ENCODE measurements around the gene CENPO. TPM values are rescaled to one million over a fixed set of nuclear protein-coding genes. Genes with fewer than 3 reads are reported as not detected.

Gene CENPO
- total and polyA plus RNA-seq, 2 of the 4 experiments (the other 2 are of a cell fraction), result 20.1 to 27.2 TPM

DNA sequence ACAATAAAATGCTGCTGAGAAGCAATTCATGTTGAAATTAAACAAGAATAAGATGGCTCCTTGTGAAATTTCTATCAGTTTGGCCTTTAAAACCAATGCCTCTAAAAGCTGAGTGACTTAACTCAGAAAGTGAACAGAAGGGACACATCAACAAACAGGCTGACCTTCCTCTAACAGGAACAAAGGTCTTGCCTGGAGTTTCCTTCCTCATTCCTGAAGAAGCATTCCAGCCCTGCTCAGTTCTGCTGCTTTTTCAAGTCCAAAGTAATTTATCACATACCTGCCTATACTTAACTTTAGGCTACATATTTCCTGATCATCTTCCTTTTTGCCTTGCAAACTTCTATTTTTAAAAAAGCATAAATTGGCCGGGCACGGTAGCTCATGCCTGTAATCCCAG is 14.1 kb upstream of the CENPO start:
- H3K27me3 ChIP-seq (ENCODE audit: control insufficient read depth, insufficient read depth, low read length), result no peaks in the 10 kb centered on the region
- no peaks in the 10 kb centered on the region for H3K4me1 ChIP-seq (ENCODE audit: control insufficient read depth, insufficient read depth, low read length)
- dilution Hi-C loops (cut with HindIII; ENCODE audit: low sequenced_read_pairs, unreplicated experiment), result no loop called here
- H3K79me1 ChIP-seq (ENCODE audit: low read depth in 1 of 2, low read length in 2 of 2), result no peaks in the 10 kb centered on the region
- H4K91ac ChIP-seq (ENCODE audit: insufficient read depth, low read depth, low read length), result no peak overlapping the region
- H3K9me3 ChIP-seq (ENCODE audit: control insufficient read depth, insufficient read depth, low read length), result no peaks in the 10 kb centered on the region
- no peak overlapping the region for H2AFZ ChIP-seq (replicated peaks; ENCODE audit: low read length, poor library complexity)
- H3K4me2 ChIP-seq (ENCODE audit: low read depth, low read length), result no peak overlapping the region
- no peak overlapping the region for H3K27ac ChIP-seq (ENCODE audit: insufficient read depth, low read length)
- H3K14ac ChIP-seq (replicated peaks; ENCODE audit: low read depth, low read length), result no peak overlapping the region; the same call in 1 of the 2 replicates
- 80% methylated on average over 1 of the region's 2 CpGs; no CpG with 5 or more reads in 1 of the 2 experiments for WGBS, 2 experiments (ENCODE audit: extremely low coverage in 2 of 2, insufficient read length in 1 of 2)
- H3K56ac ChIP-seq (ENCODE audit: extremely low read depth, insufficient read depth, low read length), result no peak overlapping the region
- no peak overlapping the region for H4K5ac ChIP-seq (ENCODE audit: low read depth, low read length)
- no peak overlapping the region for H2AK9ac ChIP-seq (replicated peaks; ENCODE audit: low read depth, low read length, poor library complexity)
- H3K4me3 ChIP-seq (ENCODE audit: insufficient read depth, low read depth, low read length), result no peak overlapping the region
- no peaks in the 10 kb centered on the region for H4K20me1 ChIP-seq (ENCODE audit: insufficient read depth, low read length)
- ATAC-seq (ENCODE audit: low read depth), result no peak
- no TSS peak for BruUV-seq (replicated peaks)
- H2BK15ac ChIP-seq (ENCODE audit: low read depth, low read length), result no peak overlapping the region
- no peak overlapping the region for H2BK20ac ChIP-seq (ENCODE audit: low read depth, low read length)
- TF ChIP-seq MXI1 (IDR thresholded peaks at IDR 0.05; ENCODE audit: borderline replicate concordance, low read depth, low read length), result no peak
- no peak for TF ChIP-seq RAD21 (IDR thresholded peaks at IDR 0.05; ENCODE audit: low read length)
- TF ChIP-seq MAZ (IDR thresholded peaks at IDR 0.05; ENCODE audit: borderline replicate concordance, low read depth, low read length), result no peak
- TF ChIP-seq NFE2L2 (IDR thresholded peaks at IDR 0.05; ENCODE audit: low read depth, low read length), result no peak
- TF ChIP-seq POLR2A (IDR thresholded peaks at IDR 0.05; ENCODE audit: low read depth, low read length), result no peak
- no peak for TF ChIP-seq CEBPB (IDR thresholded peaks at IDR 0.05; ENCODE audit: low read depth, low read length)
- no peak for TF ChIP-seq RCOR1 (IDR thresholded peaks at IDR 0.05; ENCODE audit: insufficient replicate concordance, low read length)
- TF ChIP-seq CTCF (conservative IDR thresholded peaks at IDR 0.05; ENCODE audit: low read depth, low read length), result no peak
- no peak for TF ChIP-seq FOS (IDR thresholded peaks at IDR 0.05; ENCODE audit: low read depth, low read length)
- no peak for TF ChIP-seq BHLHE40 (IDR thresholded peaks at IDR 0.05; ENCODE audit: low read depth, low read length)
- TF ChIP-seq USF2 (IDR thresholded peaks at IDR 0.05; ENCODE audit: low read depth, low read length), result no peak
- no peak for TF ChIP-seq ELK1 (IDR thresholded peaks at IDR 0.05; ENCODE audit: borderline replicate concordance, low read depth, low read length)
- TF ChIP-seq RFX5 (IDR thresholded peaks at IDR 0.05; ENCODE audit: low read depth, low read length), result no peak
- TF ChIP-seq MAFK (IDR thresholded peaks at IDR 0.05; ENCODE audit: low read depth, low read length), result no peak
- no peak for TF ChIP-seq CHD1 (IDR thresholded peaks at IDR 0.05; ENCODE audit: low read depth, low read length)
- TF ChIP-seq SMC3 (IDR thresholded peaks at IDR 0.05; ENCODE audit: low read depth, low read length), result no peak
- H4K8ac ChIP-seq (ENCODE audit: low read depth in 2 of 2, low read length in 2 of 2), result no peak overlapping the region
- no peak overlapping the region for H3K9ac ChIP-seq (ENCODE audit: low read depth, low read length)
- no peak for DNase-seq
- H3K36me3 ChIP-seq (ENCODE audit: control insufficient read depth, insufficient read depth, low read length), result no peaks in the 10 kb centered on the region
- no peak overlapping the region for H2BK120ac ChIP-seq (ENCODE audit: low read depth, low read length)
- no peaks in the 10 kb centered on the region for H3K9me1 ChIP-seq (ENCODE audit: insufficient read depth, low read length)
- ChIA-PET CTCF (interaction anchor here (0.6 kb wide), 1 partner anchor 19 kb away, joined by 3 read pairs; no protein-coding TSS in a partner anchor), POLR2A (ENCODE audit: unreplicated experiment) (no interaction called here)
- H3K23ac ChIP-seq (ENCODE audit: low read depth, low read length), result no peak overlapping the region
- no peak overlapping the region for H2AK5ac ChIP-seq (ENCODE audit: low read depth, low read length)
- intact Hi-C loops (cut with micrococcal nuclease), result no loop called here
- H2BK5ac ChIP-seq (ENCODE audit: low read depth, low read length, poor library complexity, severe bottlenecking), result no peak overlapping the region
- H3K4ac ChIP-seq (ENCODE audit: low read depth, low read length), result no peak overlapping the region
- in situ Hi-C loops (cut with MboI; ENCODE audit: low sequenced_read_pairs), result no loop called here
- H3K18ac ChIP-seq (ENCODE audit: low read depth, low read length), result no peak overlapping the region
